H9 (cell line): ENCODE data around the gene BEX1. TPM values are rescaled to one million over a fixed set of nuclear protein-coding genes. Genes with fewer than 3 reads are reported as not detected.

Experiments
- DNase-seq: peaks from one replicate; pipeline ENCODE4 v3.0.0-alpha.2; 2017
- H2AFZ ChIP-seq: one replicate; pipeline ENCODE4 v1.6.1; 2013; ENCODE audit warnings: mild to moderate bottlenecking, low read length, control low read depth, moderate library complexity
- H2AK5ac ChIP-seq: 2 replicates; pipeline ENCODE4 v1.6.1; 2013; ENCODE audit warnings: low read length, control low read depth, mixed read lengths; ENCODE audit not compliant: insufficient read length
- H2BK120ac ChIP-seq: one replicate; pipeline ENCODE4 v1.6.1; 2013; ENCODE audit warnings: low read depth, mild to moderate bottlenecking, low read length, control low read depth, inconsistent platforms; ENCODE audit not compliant: poor library complexity, severe bottlenecking
- H2BK12ac ChIP-seq: 2 replicates; pipeline ENCODE4 v1.6.1; 2013; ENCODE audit warnings: low read length, control low read depth, mixed read lengths, low read depth; ENCODE audit not compliant: insufficient read length
- H2BK15ac ChIP-seq: 2 replicates; pipeline ENCODE4 v1.6.1; 2013; ENCODE audit warnings: low read depth, low read length, control low read depth
- H2BK20ac ChIP-seq: one replicate; pipeline ENCODE4 v1.6.1; 2013; ENCODE audit warnings: low read depth, mild to moderate bottlenecking, low read length, control low read depth, inconsistent platforms; ENCODE audit not compliant: poor library complexity, severe bottlenecking
- H2BK5ac ChIP-seq: 2 replicates; pipeline ENCODE4 v1.6.1; 2013; ENCODE audit warnings: low read length, control low read depth, mixed read lengths; ENCODE audit not compliant: insufficient read length
- H3K14ac ChIP-seq: 2 replicates; pipeline ENCODE4 v1.6.1; 2013; ENCODE audit warnings: low read length, control low read depth; ENCODE audit not compliant: insufficient read depth
- H3K18ac ChIP-seq: 2 replicates; pipeline ENCODE4 v1.6.1; 2013; ENCODE audit warnings: low read depth, mild to moderate bottlenecking, mixed read lengths, low read length, control low read depth; ENCODE audit not compliant: insufficient read length
- H3K23ac ChIP-seq: 2 replicates; pipeline ENCODE4 v1.6.1; 2013; ENCODE audit warnings: low read length, control low read depth, mixed read lengths, low read depth; ENCODE audit not compliant: insufficient read length
- H3K23me2 ChIP-seq: 2 replicates; pipeline ENCODE4 v1.6.1; 2013; ENCODE audit warnings: low read depth, mild to moderate bottlenecking, mixed read lengths, low read length, control low read depth; ENCODE audit not compliant: insufficient read length, poor library complexity, severe bottlenecking
- H3K27ac ChIP-seq: 2 replicates; pipeline ENCODE4 v1.5.1; 2013; ENCODE audit warnings: low read length, control low read depth, mixed read lengths, low read depth; ENCODE audit not compliant: insufficient read length
- H3K27me3 ChIP-seq: 2 replicates; pipeline ENCODE4 v1.6.1; 2013; ENCODE audit warnings: low read length, control low read depth, inconsistent platforms; ENCODE audit not compliant: insufficient read depth
- H3K4ac ChIP-seq: 2 replicates; pipeline ENCODE4 v1.6.1; 2013; ENCODE audit warnings: low read depth, mild to moderate bottlenecking, control low read depth, inconsistent platforms, low read length, moderate library complexity
- H3K4me1 ChIP-seq: 2 replicates; pipeline ENCODE4 v1.6.1; 2013; ENCODE audit warnings: low read length, control low read depth, inconsistent platforms; ENCODE audit not compliant: insufficient read depth
- H3K4me2 ChIP-seq: 2 replicates; pipeline ENCODE4 v1.6.1; 2013; ENCODE audit warnings: low read length, control low read depth, mixed read lengths; ENCODE audit not compliant: insufficient read length, insufficient read depth
- H3K56ac ChIP-seq: 2 replicates; pipeline ENCODE4 v1.6.1; 2013; ENCODE audit warnings: low read depth, mild to moderate bottlenecking, mixed read lengths, low read length, control low read depth; ENCODE audit not compliant: insufficient read length
- H3K79me1 ChIP-seq: 2 replicates; pipeline ENCODE4 v1.6.1; 2013; ENCODE audit warnings: low read depth, mild to moderate bottlenecking, moderate library complexity, low read length, control low read depth, inconsistent platforms; ENCODE audit not compliant: insufficient read depth, poor library complexity, severe bottlenecking
- H3K79me2 ChIP-seq: 2 replicates; pipeline ENCODE4 v1.6.1; 2013; ENCODE audit warnings: low read length, control low read depth, inconsistent platforms; ENCODE audit not compliant: insufficient read depth
- H3K9ac ChIP-seq: 2 replicates; pipeline ENCODE4 v1.6.1; 2013; ENCODE audit warnings: low read length, control low read depth, mixed read lengths; ENCODE audit not compliant: insufficient read length; ENCODE audit errors: extremely low read depth
- H3K9me3 ChIP-seq: one replicate; pipeline ENCODE4 v1.6.1; 2013; ENCODE audit warnings: low read depth, low read length, inconsistent platforms; ENCODE audit not compliant: control insufficient read depth
- H3T11ph ChIP-seq: one replicate; pipeline ENCODE4 v1.6.1; 2013; ENCODE audit warnings: mild to moderate bottlenecking, low read length, control low read depth, inconsistent platforms
- H4K20me1 ChIP-seq: one replicate; pipeline ENCODE4 v1.6.1; 2013; ENCODE audit not compliant: control insufficient read depth, insufficient read length, insufficient read depth
- H4K5ac ChIP-seq: 2 replicates; pipeline ENCODE4 v1.6.1; 2013; ENCODE audit warnings: low read depth, mild to moderate bottlenecking, mixed read lengths, low read length, control low read depth; ENCODE audit not compliant: insufficient read length
- H4K8ac ChIP-seq: replicated peaks from 2 replicates; pipeline ENCODE4 v1.6.1; 2013; ENCODE audit warnings: low read length, control low read depth, mixed read lengths, low read depth; ENCODE audit not compliant: insufficient read length
- H4K91ac ChIP-seq: 2 replicates; pipeline ENCODE4 v1.6.1; 2013; ENCODE audit warnings: low read depth, mild to moderate bottlenecking, moderate library complexity, mixed read lengths, low read length, control low read depth; ENCODE audit not compliant: insufficient read length
- H3K27ac Mint-ChIP-seq, 3 experiments: 2 replicates in 2 of 3; 3 replicates in 1 of 3; pipeline ENCODE4 v1.8.0; 2020 to 2021; ENCODE audit warnings: mixed read lengths in 3 of 3, mild to moderate bottlenecking in 1 of 3, moderate library complexity in 1 of 3
- H3K27me3 Mint-ChIP-seq: 2 replicates; pipeline ENCODE4 v1.8.0; 2021; ENCODE audit warnings: low read depth, mild to moderate bottlenecking, moderate library complexity, mixed read lengths
- H3K36me3 Mint-ChIP-seq, 3 experiments: 2 replicates in 2 of 3; 3 replicates in 1 of 3; pipeline ENCODE4 v1.8.0; 2020 to 2021; ENCODE audit warnings: low read depth in 3 of 3, mixed read lengths in 3 of 3; ENCODE audit not compliant: insufficient read depth in 1 of 3
- H3K4me1 Mint-ChIP-seq, 2 experiments: 2 replicates each; pipeline ENCODE4 v1.8.0; 2020; ENCODE audit warnings: mixed read lengths in 2 of 2
- H3K4me3 Mint-ChIP-seq, 2 experiments: 2 replicates in 1 of 2; 3 replicates in 1 of 2; pipeline ENCODE4 v1.8.0; 2020 to 2021; ENCODE audit warnings: mild to moderate bottlenecking in 2 of 2, mixed read lengths in 2 of 2, moderate library complexity in 1 of 2
- H3K9me3 Mint-ChIP-seq, 2 experiments: 2 replicates in 1 of 2; 3 replicates in 1 of 2; pipeline ENCODE4 v1.8.0; 2020; ENCODE audit warnings: mild to moderate bottlenecking in 2 of 2, mixed read lengths in 2 of 2, moderate library complexity in 1 of 2
- CTCF ChIP-seq: fragments of 200-600 bp; sonication (generic); conservative IDR thresholded peaks from 3 replicates; pipeline ENCODE4 v1.8.0; 2021; ENCODE audit warnings: antibody characterized with exemption, mild to moderate bottlenecking
- WGBS: extraction: QIAGEN DNeasy Blood & Tissue Kit; methylation state at CpG from one replicate; pipeline ENCODE4 v1.1.7; 2013; ENCODE audit warnings: missing lambda C conversion rate, low lambda C conversion rate, mixed read lengths; ENCODE audit not compliant: insufficient read length; ENCODE audit errors: extremely low coverage; 5-methylcytosine and 5-hydroxymethylcytosine counted together
- total RNA-seq: library from RNA; stranded (reverse); gene quantifications from 2 replicates; pipeline ENCODE4 v1.2.1, GENCODE V29; 2021

BEX1 gene
- total RNA-seq, 1 experiment from 2014 or later, result 51.7 TPM

GRCh38 chrX:103066606-103067005, 2.6 kb upstream of the BEX1 start:
- H2BK15ac ChIP-seq, result no peak overlapping the region
- no peak overlapping the region for H4K5ac ChIP-seq
- no peak overlapping the region for H4K8ac ChIP-seq
- Mint-ChIP-seq H3K4me1 (peaks cover 0 to 3% of the 10 kb centered on the region in 2 experiments; a peak in 2 of 4 replicates), H3K9me3 (peaks cover 48 to 73% of the 10 kb centered on the region in 2 experiments), H3K36me3 (peaks cover 0 to 11% (median 5%) of the 10 kb centered on the region in 3 experiments; a peak in 5 of 7 replicates), H3K4me3 (no peak overlapping the region), H3K27ac (no peak overlapping the region), H3K27me3 (peaks cover 7% of the 10 kb centered on the region; the same call in 1 of the 2 replicates)
- no peak overlapping the region for H3K56ac ChIP-seq
- H3T11ph ChIP-seq, result no peak overlapping the region
- no peak for DNase-seq
- no peaks in the 10 kb centered on the region for H3K23me2 ChIP-seq
- no peak overlapping the region for H2AK5ac ChIP-seq
- H3K9me3 ChIP-seq, result peaks cover 13% of the 10 kb centered on the region
- H3K4me2 ChIP-seq, result no peak overlapping the region
- no peaks in the 10 kb centered on the region for H3K79me2 ChIP-seq
- H2AFZ ChIP-seq, result no peak overlapping the region
- no peak overlapping the region for H3K23ac ChIP-seq
- H3K4ac ChIP-seq, result no peak overlapping the region
- H3K27me3 ChIP-seq, result no peaks in the 10 kb centered on the region
- H3K27ac ChIP-seq, result no peak overlapping the region
- H2BK20ac ChIP-seq, result no peak overlapping the region
- H4K91ac ChIP-seq, result no peak overlapping the region
- H3K79me1 ChIP-seq, result no peaks in the 10 kb centered on the region
- H2BK5ac ChIP-seq, result no peak overlapping the region
- WGBS, result no CpG with 5 or more reads among the region's 1 CpG
- H3K18ac ChIP-seq, result no peak overlapping the region
- H3K14ac ChIP-seq, result no peak overlapping the region
- H3K9ac ChIP-seq, result no peak overlapping the region
- H2BK120ac ChIP-seq, result no peak overlapping the region
- no peak for TF ChIP-seq CTCF
- H4K20me1 ChIP-seq, result no peaks in the 10 kb centered on the region
- H3K4me1 ChIP-seq, result no peaks in the 10 kb centered on the region
- no peak overlapping the region for H2BK12ac ChIP-seq
